NB4 (cell line): ENCODE measurements around the gene SNTB2.

Source experiments
- MYC ChIP-seq: IDR thresholded peaks from 2 replicates; pipeline ENCODE4 v1.6.1; 2011; ENCODE audit warnings: low read depth, low read length
- POLR2A ChIP-seq: IDR thresholded peaks from 2 replicates; pipeline ENCODE4 v1.6.1; 2011; ENCODE audit warnings: mild to moderate bottlenecking; ENCODE audit not compliant: insufficient read length; ENCODE audit errors: extremely low read depth
- TF ChIP-seq, protein P1 (sequence below): IDR thresholded peaks from one replicate; pipeline ENCODE4 v1.5.1; 2012; ENCODE audit warnings: low read depth, low read length
- TF ChIP-seq, protein P2 (sequence below): IDR thresholded peaks from 2 replicates; pipeline ENCODE4 v1.6.1; 2011; ENCODE audit warnings: low read depth, low read length

DNA sequence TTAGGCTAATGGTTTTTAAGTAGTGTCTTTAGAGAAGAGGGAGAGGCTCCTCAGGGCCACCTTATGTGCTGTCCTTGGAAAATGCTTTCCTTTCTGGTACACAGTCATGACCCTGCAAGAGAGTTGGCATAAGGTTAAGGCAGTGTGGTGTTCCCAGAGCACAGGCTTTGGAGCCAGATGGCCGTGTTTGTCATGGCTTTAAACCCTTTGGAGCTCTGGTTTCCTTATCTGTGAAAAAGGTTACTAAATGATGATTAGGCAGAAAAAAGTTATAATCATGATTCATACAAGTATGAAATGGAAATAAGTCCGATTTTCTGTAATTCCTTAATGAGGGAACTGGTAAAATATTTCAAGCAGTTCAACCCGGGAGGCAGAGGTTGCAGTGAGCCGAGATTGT lies 41.3 kb upstream of the SNTB2 start:
- TF ChIP-seq, protein P1, sequence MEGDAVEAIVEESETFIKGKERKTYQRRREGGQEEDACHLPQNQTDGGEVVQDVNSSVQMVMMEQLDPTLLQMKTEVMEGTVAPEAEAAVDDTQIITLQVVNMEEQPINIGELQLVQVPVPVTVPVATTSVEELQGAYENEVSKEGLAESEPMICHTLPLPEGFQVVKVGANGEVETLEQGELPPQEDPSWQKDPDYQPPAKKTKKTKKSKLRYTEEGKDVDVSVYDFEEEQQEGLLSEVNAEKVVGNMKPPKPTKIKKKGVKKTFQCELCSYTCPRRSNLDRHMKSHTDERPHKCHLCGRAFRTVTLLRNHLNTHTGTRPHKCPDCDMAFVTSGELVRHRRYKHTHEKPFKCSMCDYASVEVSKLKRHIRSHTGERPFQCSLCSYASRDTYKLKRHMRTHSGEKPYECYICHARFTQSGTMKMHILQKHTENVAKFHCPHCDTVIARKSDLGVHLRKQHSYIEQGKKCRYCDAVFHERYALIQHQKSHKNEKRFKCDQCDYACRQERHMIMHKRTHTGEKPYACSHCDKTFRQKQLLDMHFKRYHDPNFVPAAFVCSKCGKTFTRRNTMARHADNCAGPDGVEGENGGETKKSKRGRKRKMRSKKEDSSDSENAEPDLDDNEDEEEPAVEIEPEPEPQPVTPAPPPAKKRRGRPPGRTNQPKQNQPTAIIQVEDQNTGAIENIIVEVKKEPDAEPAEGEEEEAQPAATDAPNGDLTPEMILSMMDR, result no peak
- TF ChIP-seq, protein P2, sequence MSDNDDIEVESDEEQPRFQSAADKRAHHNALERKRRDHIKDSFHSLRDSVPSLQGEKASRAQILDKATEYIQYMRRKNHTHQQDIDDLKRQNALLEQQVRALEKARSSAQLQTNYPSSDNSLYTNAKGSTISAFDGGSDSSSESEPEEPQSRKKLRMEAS, result no peak
- no peak for TF ChIP-seq POLR2A
- TF ChIP-seq MYC, result no peak
